ENCODE data around the gene GRIK4. TPM values are rescaled to one million over a fixed set of nuclear protein-coding genes. Genes with fewer than 3 reads are reported as not detected.

The GRIK4 gene
- total and polyA plus RNA-seq, 4 donors = 0.05 to 0.25 (median 0.06) TPM; not detected in 1

DNA sequence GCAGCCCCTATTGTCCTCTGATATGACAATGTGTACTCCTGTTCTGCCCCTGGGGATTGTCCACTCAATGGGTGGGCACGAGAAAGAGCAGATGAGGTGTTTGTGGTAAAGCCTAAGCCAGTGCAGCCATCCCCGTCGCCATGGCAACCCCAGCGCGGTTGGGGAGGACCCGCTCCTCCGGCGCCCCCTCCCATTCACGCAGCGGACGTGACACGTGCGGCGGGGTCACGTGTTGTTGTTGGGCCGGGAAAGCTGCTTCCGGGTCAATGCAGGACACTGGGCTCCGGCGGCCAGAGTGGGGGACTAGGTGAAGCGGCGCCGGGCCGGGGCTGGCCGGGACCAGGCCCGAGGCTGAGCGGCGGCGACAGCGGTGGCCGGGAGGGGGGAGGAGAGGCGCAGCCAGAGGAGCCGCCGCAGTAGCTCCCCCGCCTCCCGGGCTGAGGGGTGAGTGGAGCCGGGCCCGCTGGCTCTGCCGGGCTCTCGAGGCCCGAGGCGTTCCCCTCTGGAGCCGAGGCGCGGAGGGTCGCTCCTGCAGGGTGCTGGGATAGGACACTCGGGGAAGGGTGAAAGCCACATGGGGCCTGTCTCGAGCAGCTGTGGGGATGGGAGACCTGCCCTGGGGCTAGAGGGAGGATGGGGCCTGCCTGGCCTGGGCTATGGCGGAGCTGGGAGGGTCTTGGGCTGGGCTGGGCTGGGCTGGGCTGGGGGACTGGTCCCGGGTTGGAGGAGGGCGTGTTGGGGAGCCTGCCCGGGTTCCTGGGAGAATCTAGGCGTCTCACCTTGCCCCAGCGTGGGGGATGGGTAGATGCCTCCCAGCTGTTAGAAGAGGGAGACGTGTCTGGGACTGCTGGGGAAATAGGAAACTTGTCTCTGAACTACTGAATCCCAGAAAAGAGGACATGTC is 512.6 kb downstream of the GRIK4 start, which contains the start of gene TBCEL (continued):
- no peak for TF ChIP-seq ATF3 (IDR thresholded peaks at IDR 0.05)
- peak in 1 of 2 donors; percentile 40 for TF ChIP-seq RAD21 (IDR thresholded peaks at IDR 0.05)

DNA sequence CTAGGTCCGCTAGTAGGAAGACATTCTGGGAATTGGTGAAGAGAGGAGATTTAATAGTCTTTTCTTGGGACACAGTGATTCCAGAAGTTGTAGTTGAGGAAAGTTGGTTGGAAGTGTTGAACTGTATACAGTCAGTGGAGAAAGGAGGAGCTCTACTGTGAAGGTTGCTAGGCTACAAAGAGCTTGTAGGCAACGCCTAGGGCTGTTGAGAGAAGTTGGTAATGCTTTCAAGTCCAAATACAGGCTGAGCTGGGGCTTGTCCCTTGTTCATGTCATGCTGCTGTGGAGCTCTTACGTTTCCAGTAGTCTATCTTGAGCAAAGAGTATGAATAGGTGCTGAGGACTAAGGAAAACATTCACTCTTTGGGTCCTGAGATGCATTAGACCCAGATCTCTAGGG is 513.4 kb downstream of the GRIK4 start:
- Histone ChIP-seq H3K27me3 (ENCODE audit: control insufficient read depth in 4 of 4, insufficient read depth in 4 of 4, low read length in 3 of 4) (no peaks in the 10 kb centered on the region), H3K9me3 (ENCODE audit: control insufficient read depth in 4 of 4, low read length in 3 of 4) (no peaks in the 10 kb centered on the region), H3K4me1 (ENCODE audit: control insufficient read depth in 4 of 4, insufficient read depth in 4 of 4, low read length in 3 of 4) (peaks cover 0 to 18% (median 11%) of the 10 kb centered on the region in 4 donors), H3K4me3 (ENCODE audit: low read depth in 1 of 3, low read length in 3 of 3) (peak overlapping the region; percentile 65 to 93 (median 88)), H3K9ac (ENCODE audit: low read depth in 1 of 2, low read length in 2 of 2) (peak overlapping the region in 1 of 2 donors; percentile 68), H3K27ac (ENCODE audit: low read depth in 1 of 2, low read length in 2 of 2) (no peak overlapping the region), H3K36me3 (ENCODE audit: control insufficient read depth in 4 of 4, insufficient read depth in 3 of 4, low read depth in 1 of 4, low read length in 3 of 4) (peaks cover 0 to 1% (median 0%) of the 10 kb centered on the region in 4 donors)
- TF ChIP-seq SP1 (IDR thresholded peaks at IDR 0.05) = no peak
- TF ChIP-seq ATF3 (IDR thresholded peaks at IDR 0.05) = no peak
- TF ChIP-seq, protein P1, sequence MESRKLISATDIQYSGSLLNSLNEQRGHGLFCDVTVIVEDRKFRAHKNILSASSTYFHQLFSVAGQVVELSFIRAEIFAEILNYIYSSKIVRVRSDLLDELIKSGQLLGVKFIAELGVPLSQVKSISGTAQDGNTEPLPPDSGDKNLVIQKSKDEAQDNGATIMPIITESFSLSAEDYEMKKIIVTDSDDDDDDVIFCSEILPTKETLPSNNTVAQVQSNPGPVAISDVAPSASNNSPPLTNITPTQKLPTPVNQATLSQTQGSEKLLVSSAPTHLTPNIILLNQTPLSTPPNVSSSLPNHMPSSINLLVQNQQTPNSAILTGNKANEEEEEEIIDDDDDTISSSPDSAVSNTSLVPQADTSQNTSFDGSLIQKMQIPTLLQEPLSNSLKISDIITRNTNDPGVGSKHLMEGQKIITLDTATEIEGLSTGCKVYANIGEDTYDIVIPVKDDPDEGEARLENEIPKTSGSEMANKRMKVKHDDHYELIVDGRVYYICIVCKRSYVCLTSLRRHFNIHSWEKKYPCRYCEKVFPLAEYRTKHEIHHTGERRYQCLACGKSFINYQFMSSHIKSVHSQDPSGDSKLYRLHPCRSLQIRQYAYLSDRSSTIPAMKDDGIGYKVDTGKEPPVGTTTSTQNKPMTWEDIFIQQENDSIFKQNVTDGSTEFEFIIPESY (IDR thresholded peaks at IDR 0.05) = no peak
- TF ChIP-seq REST (IDR thresholded peaks at IDR 0.05) = no peak
- no peak for TF ChIP-seq HNF4A (conservative IDR thresholded peaks at IDR 0.05)
- no peak for TF ChIP-seq HNF4G (IDR thresholded peaks at IDR 0.05)
- TF ChIP-seq NR2F2 (IDR thresholded peaks at IDR 0.05) = no peak
- no peak for TF ChIP-seq JUND (IDR thresholded peaks at IDR 0.05)
- no peak for TF ChIP-seq RXRA (IDR thresholded peaks at IDR 0.05)
- TF ChIP-seq GABPA (IDR thresholded peaks at IDR 0.05 in 1 of 2, conservative IDR thresholded peaks at IDR 0.05 in 1 of 2) = no peak
- no peak for TF ChIP-seq RAD21 (IDR thresholded peaks at IDR 0.05)
- TF ChIP-seq FOXA1 (IDR thresholded peaks at IDR 0.05) = no peak
- no peak for TF ChIP-seq CTCF (IDR thresholded peaks at IDR 0.05; ENCODE audit: low read depth, low read length, missing input control)
- WGBS = 56% methylated on average over 3 of the region's 3 CpGs
- no peak for DNase-seq (ENCODE audit: low spot score)

Measured in liver (tissue), 9 donors.